Germinal center (tissue), 1 donor: ENCODE results near the gene EPHA8.

Experiments
- DNase-seq: peaks from one replicate; pipeline ENCODE4 v3.0.0; 2012; ENCODE audit warnings: mixed read lengths, low spot score

EPHA8 gene

DNA sequence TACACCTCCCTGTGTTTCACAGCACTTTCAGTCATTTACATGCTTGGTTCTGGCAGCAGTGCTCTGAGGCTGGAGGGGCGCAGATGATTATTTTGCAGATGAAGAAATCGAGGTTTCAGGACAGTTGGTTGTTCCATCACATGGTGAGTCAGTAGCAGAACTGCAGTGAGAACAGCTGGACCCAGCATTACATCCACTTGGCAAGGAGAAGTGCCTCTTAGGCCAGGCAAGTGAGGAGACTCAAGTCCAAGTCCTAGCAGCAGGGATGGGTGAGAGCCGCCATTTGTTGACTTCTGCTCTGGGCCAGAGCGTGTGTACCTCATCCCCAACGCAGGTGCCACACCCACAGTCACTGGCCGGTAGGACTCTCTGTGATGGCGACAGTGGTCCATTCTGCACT lies 26.8 kb upstream of the EPHA8 start:
- no peak for DNase-seq

DNA sequence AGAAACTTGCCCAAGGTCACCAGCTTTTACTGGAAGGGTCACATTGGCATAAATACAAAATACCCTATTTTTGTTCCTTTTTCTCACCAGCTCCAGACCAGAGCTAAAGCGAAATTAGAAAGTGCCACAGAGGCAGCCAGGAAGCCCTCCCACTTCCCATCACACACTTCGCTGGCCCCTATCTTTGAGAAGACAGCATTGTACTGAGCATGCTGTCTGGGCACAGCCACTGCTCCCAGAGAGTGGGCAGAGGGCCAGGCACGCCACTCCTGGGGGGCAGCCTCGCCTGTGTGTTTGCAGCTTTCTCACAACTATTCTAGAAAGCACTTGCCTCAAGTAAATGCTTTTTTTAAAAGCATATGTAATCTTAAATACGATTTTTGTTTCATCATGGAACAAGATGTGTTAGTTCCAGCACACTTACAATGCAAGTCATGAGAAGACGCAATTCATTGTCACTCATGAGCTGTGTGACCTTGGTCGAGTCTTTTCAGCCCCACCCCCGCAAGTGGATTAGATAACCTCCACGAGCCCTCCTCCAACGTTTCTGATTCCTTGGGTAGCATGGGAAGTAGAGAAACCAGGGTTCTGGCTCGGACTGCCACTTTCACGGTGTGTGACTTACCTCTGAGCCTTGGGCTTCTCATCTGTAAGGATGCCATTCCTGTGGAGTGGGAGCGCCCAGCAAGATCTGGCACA lies 25.7 kb upstream of the EPHA8 start:
- no peak for DNase-seq

DNA sequence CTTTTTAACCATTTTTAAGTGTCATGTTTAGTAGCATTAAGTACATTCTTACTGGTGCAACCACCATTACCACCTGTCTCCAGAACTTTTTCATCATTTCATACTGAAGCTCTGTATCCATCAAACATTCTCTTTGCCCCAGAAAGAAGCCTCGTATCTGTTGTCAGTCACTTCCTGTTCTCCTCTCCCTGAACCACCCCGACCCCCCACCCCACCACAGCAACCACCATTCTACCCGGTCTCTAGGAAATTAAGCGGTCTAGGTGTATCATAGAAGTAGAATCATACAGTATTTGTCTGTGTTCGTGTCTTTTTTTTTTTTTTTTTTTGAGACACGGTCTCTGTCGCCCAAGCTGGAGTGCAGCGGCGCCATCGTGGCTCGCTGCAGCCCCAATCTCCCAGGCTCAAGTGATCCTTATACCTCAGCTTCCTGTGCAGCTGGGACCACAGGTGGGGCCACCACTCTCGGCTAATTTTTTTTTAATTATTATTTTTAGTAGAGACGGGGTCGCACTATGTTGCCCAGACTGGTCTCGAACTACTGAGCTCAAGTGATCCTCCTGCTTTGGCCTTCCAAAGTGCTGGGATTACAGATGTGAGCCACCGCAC lies 23.7 kb upstream of the EPHA8 start:
- DNase-seq, result no peak

DNA sequence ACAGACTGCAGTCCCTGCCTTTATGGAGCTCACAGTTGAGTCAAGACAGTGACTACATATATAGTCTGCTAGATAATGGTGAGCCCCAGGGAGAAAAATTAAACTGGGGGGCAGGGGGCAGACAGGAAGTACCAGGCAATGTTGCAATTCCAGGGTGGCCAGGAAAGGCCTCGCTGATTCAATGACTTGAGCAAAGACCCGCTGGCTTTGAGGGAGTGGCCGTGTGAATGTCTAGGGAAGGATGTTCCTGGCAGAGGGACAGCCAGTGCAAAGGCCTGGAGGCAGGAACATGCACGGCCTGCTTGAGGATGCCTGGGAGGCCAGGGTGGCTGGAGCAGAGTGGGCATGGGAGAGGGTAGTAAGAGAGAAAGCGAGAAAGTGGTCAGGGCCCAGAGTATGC lies 23.0 kb upstream of the EPHA8 start:
- DNase-seq, result no peak

DNA sequence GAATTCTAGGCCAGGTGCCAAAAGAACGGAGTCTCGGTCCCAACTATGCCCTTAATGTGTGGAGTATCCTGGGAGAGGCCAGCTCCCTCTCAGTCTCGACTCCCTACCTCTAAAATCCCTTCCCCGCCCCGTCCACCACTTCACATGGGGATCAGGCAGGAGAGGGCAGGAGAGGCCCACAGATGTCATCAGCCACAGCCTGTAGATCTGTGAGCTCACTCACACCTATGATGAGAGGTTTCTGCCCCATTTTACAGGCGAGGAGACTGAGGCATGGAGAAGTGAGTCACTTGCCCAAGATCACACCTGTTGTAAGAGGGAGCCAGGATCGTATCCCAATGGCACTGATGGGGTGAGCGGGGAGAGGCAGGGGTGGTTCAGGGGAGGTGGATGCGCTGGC lies 20.4 kb upstream of the EPHA8 start:
- no peak for DNase-seq

DNA sequence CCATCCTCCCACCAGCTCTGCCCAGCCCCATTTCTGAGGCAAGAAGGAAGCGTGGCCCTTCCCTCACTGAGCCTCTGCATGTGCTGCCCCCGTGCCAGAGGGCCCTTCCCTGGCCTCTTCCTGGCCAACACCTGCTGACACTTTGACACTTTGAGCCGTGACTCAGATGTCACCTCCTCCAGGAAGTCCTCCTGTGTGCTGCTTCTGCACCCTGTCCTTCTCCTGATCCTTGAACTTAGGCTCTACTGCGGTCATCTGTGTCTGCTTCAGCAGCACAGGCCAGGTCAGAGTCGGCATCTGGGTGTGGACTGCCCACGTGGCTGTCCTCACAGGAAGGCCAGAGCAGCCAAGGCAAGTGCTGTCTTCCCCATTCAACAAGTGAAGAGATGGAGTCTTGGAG lies 19.6 kb upstream of the EPHA8 start:
- no peak for DNase-seq

DNA sequence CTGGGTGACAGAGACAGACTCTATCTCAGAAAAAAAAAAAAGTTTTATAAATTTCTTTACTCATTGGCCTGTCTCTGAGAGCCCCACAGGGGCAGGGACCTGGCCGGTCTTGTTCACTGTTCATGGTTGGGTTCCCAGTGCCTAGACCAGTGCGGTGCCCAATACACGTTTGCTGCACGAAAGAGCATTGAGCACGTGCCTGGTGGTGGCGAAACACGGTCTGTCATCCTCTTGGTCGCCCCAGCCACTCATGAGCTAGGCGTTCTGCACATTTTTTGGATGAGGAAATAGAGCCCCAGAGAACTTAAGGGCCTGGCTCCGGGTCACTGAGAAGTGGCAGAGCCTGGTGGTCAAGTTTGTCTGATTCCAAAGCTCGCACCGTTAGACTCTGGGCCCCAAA lies 18.7 kb upstream of the EPHA8 start:
- DNase-seq, result no peak

DNA sequence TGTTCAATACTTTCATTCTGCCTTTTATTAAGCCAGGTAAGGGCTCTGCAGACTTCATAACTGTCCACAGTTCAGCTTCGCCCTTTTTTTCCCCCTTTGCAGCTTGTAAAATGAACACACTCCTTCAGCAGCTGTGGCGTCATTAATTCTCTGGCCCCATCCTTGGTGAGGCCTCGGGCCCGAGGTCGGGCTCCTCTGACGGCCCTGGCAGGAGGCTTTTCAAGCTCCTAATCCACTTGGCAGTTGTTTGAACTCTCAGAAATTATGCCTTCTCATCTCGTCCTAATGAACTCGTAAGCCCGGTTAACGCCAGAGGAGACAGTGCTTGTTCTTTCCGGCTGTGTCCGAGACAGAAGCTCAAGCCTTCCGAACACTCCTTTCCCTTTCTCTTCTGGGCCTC lies 18.1 kb upstream of the EPHA8 start:
- DNase-seq, result no peak

DNA sequence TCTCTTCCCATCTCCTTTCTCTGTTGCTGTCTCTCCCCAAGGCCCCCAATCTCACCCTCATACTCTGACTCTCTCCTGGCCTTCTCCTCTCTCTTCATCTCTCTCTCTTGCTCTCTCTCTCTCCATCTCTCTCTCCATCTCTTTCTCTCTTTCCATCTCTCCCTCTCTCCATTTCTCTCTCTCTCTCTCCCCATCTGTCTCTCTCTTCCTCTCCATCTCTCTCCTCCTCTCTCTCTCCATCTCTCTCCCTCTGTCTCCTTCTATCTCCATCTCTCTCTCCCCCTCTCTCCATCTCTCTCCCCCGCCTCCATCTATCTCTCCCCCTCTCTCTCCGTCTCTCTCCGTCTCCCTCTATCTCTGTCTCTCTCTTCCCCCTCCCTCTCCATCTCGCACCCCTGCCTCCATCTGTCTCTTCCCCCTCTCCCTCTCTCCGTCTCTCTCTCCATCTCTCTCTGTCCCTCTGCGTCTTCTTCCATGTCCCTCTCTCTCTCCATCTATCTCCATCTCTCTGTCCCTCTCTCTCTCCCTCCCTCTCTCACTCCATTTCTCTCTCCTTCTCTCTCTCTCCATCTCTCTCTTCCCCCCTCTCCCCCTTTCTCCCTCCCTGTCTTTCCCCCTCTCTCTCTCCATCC lies 16.0 kb upstream of the EPHA8 start:
- DNase-seq, result no peak

DNA sequence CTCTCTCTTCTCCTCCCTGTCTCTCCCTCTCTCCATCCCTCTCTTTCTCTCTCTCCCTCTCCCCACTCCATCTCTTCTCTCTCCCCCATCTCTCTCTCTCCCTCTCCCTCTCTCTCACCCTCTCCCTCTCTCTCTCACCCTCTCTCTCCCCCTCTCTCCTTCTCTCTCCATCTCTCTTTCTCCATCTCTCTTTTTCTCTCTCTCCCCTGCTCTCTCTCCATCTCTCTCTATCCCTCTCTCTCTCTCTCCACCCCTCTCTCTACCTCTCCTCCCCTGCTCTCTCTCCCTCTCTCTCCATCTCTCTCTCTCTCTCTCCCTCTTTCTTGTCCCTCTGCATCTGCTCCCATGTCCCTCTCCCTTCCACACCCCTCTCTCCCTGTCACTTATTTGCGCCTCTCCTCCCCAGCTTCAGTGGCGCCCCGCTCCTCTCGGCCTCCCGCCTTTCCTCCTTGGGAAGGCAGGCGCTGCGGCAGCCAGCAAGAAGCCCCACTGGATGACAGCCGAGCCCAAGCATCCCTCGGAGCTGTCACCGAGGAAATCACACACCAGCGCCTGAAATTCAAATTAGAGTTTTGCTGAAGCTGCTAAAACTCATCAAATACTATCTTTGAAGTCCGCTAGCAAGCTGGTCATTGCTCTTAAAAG lies 15.3 kb upstream of the EPHA8 start:
- DNase-seq, result no peak

DNA sequence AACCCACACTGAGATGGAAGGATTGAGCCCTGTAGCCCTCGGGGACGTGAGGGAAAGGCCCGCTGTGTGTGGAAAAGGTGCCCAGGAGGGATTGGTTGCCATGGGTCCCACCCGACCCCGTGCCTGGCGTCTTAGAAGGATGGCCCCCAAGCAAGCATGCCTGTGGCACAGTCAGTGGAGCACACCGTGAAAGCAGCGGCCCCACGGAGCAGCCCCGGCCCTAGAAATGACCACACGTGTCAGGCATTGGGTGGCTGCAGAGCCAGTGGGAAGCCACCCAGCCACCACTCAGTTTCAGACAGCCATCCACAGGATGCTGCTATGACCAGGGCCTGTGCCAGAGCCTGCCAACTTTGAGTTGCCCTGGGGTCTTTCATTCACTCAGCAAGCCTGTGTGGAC lies 13.3 kb upstream of the EPHA8 start:
- DNase-seq, result no peak

DNA sequence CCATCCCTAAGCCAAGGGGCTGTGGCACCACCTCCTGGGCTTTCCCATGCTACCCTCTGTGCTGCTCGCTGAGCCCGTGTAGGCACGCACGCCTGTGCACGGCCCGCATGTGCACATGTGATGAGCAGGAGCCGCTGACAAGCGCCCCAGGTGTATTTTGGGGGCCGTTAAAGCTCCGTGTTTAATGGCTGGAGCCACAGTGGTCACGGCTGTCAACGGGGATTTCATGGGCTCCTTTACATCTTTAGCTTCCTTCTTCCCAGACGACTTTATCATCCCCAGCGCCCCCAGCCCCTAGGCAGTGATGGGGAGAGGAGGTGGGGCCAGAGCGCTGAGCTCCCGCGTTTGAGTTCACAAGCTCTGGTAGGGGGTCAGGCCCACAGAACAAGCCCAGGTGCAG lies 11.7 kb upstream of the EPHA8 start:
- no peak for DNase-seq

DNA sequence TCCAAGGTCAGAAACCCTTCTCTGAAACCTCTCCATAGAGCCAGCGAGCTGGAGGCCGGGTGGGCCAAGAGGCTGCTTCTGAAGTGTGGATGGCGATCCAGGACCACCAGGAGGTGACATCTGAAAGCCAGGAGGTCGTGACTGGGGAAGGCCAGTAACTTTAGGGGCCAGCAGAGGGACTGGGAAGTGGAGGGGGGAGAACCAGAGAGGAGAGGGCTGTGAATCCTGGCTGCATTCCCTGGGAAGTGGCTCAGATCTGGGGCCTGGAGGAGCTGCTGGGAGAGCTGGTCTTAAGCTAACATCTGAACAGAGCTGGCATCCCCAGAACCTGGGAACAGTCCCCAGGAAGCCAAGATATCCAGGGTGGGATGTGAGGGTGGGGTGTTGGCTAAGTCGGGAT lies 11.3 kb upstream of the EPHA8 start:
- no peak for DNase-seq

DNA sequence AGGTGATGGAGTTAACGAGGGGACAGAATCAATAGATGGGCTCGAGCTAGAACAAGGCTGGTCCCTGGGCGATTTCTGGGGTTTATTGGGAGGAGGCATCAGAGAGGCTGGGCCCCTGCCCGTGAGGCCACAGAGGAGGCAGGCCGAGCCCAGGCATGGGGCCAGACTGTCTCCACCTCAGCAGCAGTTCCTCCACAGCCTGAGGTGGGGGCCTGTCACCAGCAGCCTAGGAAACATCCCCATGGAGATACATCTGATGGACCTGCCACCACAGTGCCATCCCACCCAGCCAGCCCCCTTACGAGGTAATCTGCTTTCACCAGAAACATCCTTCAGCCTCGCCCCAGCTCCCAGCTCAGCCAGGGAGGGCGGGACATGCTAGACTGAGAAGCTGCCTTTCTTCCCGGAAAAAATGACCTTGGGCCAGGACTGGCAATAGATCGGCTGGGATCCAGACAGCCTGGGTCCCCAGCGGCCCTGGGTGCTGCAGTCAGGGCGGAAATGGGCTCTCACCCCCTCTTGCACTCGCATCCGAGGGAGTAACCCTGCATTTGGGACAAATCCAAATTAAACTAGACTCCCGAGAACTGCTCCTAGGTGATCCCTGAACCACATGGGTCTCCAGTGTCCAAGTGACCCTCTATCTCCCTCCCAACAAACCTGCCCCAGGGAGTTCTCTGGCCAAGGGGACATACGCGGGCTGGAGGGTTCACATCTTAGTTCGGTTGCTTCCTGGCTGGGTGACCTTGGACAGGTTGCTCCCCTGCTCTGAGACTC lies 10.0 kb upstream of the EPHA8 start:
- no peak for DNase-seq

DNA sequence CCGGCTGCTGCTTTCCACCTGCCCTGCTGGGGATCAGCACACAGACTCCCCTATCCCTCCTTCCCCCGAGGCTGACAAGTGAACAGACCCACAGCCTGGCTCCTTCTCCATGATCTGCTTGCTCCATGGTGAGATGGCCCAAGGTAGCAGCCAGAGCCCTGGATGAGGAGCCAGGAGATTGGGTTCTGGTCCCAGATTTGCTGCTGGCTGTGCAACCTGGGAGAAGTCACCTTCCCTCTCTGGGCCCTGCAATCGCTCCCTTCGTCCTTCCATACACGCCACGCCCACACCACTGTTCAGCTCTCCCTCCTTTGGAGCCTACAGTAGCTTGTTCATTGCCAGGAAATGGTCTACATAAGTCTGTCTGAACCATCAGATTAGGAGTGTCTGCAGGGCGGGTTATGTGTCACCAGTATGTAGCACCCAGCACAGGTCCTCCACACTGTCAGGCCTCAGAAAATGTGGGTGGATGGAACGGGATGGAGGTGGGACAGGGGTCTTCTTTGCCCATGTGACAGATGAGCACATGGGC lies 9.2 kb upstream of the EPHA8 start:
- no peak for DNase-seq

DNA sequence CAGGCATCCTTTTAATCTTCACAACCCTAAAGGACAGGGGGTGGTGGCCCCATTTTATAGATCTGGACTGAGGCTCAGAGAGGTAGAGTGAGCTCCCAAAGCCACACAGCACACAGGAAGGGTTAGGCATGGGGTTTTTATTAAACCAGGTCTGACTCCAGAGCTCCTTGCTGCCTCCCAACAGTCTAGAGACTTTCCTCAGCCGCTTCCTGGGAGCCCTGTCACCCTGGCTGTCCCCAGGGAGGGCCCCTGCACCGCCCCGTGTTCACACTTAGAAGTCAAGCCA lies 8.0 kb upstream of the EPHA8 start:
- DNase-seq, result no peak

DNA sequence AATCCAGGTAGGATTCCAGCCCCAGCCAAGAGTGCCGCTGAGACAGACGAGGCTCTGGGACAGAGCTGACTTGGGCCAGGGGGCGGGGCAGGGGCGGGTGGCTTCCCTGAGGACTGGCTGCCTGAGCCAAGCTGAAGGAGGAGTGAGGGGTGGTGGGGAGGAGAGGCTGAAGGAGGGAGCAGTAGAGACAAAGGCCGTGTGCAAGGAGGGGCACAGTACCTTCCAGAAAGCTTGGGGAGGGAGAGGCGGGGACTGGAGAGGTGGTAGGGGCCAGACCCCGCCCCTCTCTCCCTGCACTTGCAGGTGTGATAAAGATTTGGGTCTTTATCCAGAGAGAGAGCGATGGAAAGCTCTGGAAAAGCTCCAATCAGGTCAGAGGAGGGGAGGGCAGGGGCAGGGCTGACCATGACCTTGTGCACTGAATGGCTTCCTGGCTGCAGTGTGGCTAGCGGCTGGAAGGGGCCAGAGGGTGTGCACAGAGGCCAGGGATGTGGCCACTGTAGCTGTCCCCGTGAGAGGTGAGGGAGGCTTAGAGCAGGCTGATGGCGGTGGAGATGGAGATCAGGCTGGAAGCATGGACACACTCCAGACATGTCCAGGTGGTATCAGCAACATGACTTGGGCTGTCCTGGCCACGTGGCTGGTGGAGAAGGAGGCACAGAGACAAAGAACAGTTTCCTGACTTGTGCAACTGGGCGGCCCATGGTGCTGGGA lies 6.7 kb upstream of the EPHA8 start:
- DNase-seq, result no peak

DNA sequence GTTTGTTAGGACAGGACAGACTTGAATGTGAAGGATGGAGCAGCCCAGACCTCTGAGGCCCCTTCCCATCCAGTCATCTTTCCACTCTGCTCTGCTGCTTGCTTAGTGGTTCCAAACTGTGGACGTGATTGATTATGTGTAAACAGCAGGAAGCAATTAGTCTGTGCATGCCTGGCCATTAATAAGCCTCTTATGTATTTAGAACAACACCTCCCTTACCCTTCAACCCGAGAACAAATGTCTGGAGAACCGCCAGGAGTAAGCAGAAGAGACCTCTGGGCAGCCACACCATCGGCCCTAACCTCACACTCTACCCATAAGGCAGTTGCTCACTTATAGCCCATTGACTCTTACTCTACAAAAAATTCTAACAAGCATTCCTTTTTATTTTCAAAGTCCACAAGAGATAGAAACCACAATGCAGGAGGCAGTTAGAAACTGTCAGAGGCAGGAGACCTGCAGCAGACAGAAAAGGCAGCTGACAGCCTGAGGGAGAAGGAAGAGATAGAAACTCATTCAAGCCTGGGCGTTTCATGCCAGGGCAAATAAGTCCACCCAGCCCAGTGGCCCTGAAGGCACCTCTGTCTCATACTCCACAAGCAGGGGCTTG lies 5.8 kb upstream of the EPHA8 start:
- no peak for DNase-seq

DNA sequence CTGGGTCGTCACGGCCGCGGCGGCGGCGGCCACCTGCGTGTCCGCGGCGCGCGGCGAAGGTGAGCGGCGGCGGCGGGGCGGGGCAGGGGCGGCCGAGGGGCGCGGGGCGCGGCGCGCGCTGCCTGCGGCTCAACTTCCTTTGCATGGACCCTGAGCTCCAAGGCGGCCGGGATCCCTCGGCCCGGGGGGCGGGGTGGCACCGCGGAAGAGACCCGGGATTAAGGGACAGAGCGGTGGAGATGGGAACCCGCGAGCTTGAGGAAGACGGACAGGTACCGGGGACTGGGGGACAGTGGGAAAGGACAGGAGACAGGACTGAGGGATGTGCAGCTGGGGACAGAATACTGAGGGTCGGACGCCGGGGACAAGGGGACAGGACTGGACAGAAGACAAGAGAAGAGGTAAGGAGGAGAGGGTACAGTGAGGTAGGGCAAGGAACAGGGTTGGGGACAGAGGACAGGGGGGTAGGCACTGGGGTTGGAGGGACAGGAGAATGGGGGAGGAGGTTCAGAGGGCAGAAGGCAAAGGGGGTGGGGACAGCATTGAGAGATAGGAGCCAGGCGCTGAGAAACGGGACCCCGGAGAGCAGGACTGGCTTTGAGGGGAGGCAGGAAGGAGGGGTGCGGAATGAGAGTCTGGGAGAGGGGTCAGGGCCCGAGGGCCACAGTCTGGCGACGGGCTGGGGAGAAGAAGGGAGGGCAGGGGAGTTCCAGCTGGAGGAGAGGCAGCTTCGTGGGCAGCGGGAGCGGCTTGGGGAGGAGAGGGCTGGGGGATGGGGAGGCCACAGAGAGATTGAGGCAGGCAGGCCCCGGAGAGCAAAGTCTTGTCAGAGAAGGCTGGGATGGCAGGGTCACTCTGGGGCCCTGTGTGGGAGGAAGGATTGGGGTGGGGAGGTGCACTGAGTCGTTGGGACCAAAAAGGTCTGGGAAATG lies 648 bp downstream of the EPHA8 start:
- no peak for DNase-seq

DNA sequence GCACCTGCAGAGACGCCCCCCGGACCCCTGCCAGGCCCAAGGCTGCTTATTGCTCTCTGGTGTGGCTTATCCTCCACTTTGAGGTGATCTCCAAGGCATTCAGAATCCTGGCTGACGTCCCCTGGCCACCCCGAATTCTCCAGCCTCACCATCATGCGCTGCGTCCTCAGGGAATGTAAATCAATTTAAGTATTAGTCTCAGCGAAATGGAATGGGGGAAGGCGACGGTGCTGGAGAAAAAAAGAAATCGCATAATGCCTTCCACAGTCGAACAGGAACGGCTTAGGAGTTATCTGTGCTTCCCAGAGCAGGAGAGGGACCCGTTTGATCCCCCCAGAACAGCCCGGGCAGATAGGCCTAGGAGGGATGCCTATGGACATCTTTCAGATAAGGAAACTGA lies 2.9 kb downstream of the EPHA8 start:
- DNase-seq, result no peak
